Ovary (tissue), 9 donors: ENCODE measurements around the gene KIF11. TPM values are rescaled to one million over a fixed set of nuclear protein-coding genes. Genes with fewer than 3 reads are reported as not detected.

Source experiments
- DNase-seq, 5 donors: peaks; one replicate each; pipeline ENCODE4 v3.0.0-alpha.2; 2019 to 2020
- H3K27ac ChIP-seq, 2 donors: fragments of 200-600 bp; one replicate each; pipeline versions ENCODE4 v1.5.1 to v1.8.0; 2019 to 2022
- H3K27me3 ChIP-seq: fragments of 200-600 bp; one replicate; pipeline ENCODE4 v1.8.0; 2022
- H3K36me3 ChIP-seq: fragments of 200-600 bp; sonication (generic); one replicate; pipeline ENCODE4 v1.5.1; 2019
- H3K4me1 ChIP-seq: one replicate; pipeline ENCODE4 v1.8.1; 2013; ENCODE audit warnings: mild to moderate bottlenecking, moderate library complexity; ENCODE audit not compliant: insufficient read depth
- H3K4me3 ChIP-seq: fragments of 200-600 bp; sonication (generic); one replicate; pipeline ENCODE4 v1.5.1; 2017
- H3K9me3 ChIP-seq, 2 donors: fragments of 200-600 bp in 1 of 2; sonication (generic) in 1 of 2; one replicate each; pipeline versions ENCODE4 v1.5.1 to v1.8.1; 2013 to 2019; ENCODE audit warnings: mild to moderate bottlenecking in 1 of 2, moderate library complexity in 1 of 2
- EP300 ChIP-seq: sonication (generic); formaldehyde crosslinking; IDR thresholded peaks from one replicate; pipeline ENCODE4 v1.6.1; 2017; ENCODE audit warnings: antibody characterized with exemption
- POLR2A ChIP-seq: fragments of 450-650 bp; IDR thresholded peaks from one replicate; pipeline ENCODE4 v1.6.1; 2017; ENCODE audit warnings: antibody characterized with exemption, mild to moderate bottlenecking, moderate library complexity
- WGBS, 3 donors: extraction: QIAGEN DNeasy Blood & Tissue Kit in 1 of 3; methylation state at CpG; one replicate each; pipeline versions ENCODE4 v1.1.5 to v1.1.7; 2013 to 2017; 5-methylcytosine and 5-hydroxymethylcytosine counted together
- intact Hi-C, 4 donors: fragments of 100-400 bp; cut with DNase I; formaldehyde crosslinking; loops; one replicate each; pipeline versions ENCODE4 v1.11.0 to v1.15.1; 2022 to 2023
- polyA plus RNA-seq, 2 donors: library from polyadenylated mRNA; stranded (reverse); fragments of 200-250 nt in 1 of 2; fragments of 350-450 nt in 1 of 2; fragmentation: Illumina TruSeq in 1 of 2; extraction: RNeasy Lipid Tissue Mini Kit (QIAGEN cat#74804) in 1 of 2; gene quantifications; one replicate each; pipeline ENCODE4 v1.2.3, GENCODE V29; 2013 to 2014
- total RNA-seq, 7 donors: library from RNA; depleted of rRNA in 2 of 7; stranded (reverse); fragments of >200 nt in 2 of 7; fragmentation: NEBNext Ultra II Directional in 3 of 7; extraction: Animal tissue kit (Norgen Biotek cat#: 25700) in 3 of 7; gene quantifications; one replicate each; pipeline versions ENCODE4 v1.1.0 to v1.2.4, GENCODE V29; 2016 to 2023
- TF ChIP-seq, protein P1 (sequence below), 3 donors: fragments of 450-650 bp in 2 of 3; fragments of 200-600 bp in 1 of 3; IDR thresholded peaks; one replicate each; pipeline versions ENCODE4 v1.5.1 to v1.8.0; 2016 to 2022; ENCODE audit warnings: antibody characterized with exemption in 3 of 3, mild to moderate bottlenecking in 1 of 3
- donor health status: DM: no; HTN: no; CAD: no; lungs with moderate emphysema.
- donor health status: DM: no; HTN: no; CAD: no.
- donor health status: Bipolar disorder and iron deficiency.
- donor health status: DM: yes; HTN: yes; CAD: no.
- donor health status: DM: no; HTN: no; CAD: no.
- donor health status: DM: yes; HTN: yes; CAD: no.

KIF11 gene
- total and polyA plus RNA-seq, 9 donors: 0.23 to 2.3 (median 0.77) TPM

DNA sequence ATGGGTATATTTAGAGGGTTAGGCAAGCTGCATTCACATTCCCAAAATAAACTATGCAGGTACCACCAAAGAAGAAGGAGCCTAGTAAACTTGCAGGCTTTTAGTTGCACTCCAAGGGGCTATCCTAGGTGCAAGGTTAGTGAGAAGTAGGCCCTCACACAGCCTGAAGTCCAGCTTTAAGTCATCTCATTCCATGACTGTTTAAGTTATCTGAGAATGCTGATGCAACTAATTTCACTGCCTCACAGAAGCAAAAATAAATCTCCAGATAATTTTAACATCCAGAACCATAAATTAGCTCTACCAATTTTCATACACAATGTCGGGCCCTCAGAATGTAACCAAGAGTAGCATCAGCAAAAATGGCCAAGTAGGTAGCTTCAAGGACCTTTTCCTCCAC, 62.5 kb downstream of the KIF11 start:
- intact Hi-C loops: no loop called here
- DNase-seq: no peak
- H3K4me3 ChIP-seq: no peak overlapping the region
- H3K27ac ChIP-seq: no peak overlapping the region
- TF ChIP-seq, protein P1, sequence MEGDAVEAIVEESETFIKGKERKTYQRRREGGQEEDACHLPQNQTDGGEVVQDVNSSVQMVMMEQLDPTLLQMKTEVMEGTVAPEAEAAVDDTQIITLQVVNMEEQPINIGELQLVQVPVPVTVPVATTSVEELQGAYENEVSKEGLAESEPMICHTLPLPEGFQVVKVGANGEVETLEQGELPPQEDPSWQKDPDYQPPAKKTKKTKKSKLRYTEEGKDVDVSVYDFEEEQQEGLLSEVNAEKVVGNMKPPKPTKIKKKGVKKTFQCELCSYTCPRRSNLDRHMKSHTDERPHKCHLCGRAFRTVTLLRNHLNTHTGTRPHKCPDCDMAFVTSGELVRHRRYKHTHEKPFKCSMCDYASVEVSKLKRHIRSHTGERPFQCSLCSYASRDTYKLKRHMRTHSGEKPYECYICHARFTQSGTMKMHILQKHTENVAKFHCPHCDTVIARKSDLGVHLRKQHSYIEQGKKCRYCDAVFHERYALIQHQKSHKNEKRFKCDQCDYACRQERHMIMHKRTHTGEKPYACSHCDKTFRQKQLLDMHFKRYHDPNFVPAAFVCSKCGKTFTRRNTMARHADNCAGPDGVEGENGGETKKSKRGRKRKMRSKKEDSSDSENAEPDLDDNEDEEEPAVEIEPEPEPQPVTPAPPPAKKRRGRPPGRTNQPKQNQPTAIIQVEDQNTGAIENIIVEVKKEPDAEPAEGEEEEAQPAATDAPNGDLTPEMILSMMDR (IDR thresholded peaks at IDR 0.05): no peak
- no peak for TF ChIP-seq POLR2A
- no peaks in the 10 kb centered on the region for H3K9me3 ChIP-seq
- no peaks in the 10 kb centered on the region for H3K4me1 ChIP-seq
- no peaks in the 10 kb centered on the region for H3K36me3 ChIP-seq
- 70 to 73% (median 71%) methylated on average over 1 of the region's 1 CpG for WGBS, 3 donors
- H3K27me3 ChIP-seq: no peaks in the 10 kb centered on the region

DNA sequence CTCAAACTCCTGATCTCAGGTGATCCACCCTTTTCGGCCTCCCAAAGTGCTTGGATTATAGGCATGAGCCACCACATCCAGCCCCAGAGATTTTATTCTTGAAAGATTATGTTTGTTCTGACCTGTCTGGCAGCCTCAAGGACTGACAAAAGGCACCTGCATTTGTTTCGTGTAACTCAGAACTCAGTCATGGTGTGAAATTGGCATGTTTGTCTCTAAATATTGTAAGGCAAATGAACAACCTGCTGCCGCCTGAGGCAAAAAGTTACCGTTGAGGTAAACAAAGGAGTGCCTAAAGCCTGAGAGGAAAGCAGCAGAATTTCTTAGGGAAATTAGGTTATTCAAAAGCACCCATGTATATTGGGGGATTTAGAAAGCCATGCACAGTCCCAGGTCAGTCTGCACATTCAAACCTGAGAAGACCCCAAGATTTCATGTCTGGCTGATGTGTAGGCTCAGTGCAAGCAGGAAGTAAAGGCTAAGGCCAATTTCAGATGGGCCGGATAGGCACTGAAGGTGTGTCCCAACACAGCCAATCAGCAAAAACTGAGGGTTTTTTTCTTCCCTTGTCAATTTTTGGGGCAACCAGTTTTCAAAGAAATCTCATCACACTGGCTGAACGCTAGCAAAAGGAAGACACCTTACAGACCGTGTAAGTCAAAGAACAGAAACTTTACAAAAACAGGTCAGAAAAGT, 63.5 kb downstream of the KIF11 start:
- intact Hi-C loops: no loop called here
- no peaks in the 10 kb centered on the region for H3K36me3 ChIP-seq
- H3K27ac ChIP-seq: no peak overlapping the region
- H3K9me3 ChIP-seq: no peaks in the 10 kb centered on the region
- no peaks in the 10 kb centered on the region for H3K27me3 ChIP-seq
- no peaks in the 10 kb centered on the region for H3K4me1 ChIP-seq
- no peak overlapping the region for H3K4me3 ChIP-seq
- no peak for DNase-seq
- TF ChIP-seq EP300 (no peak), POLR2A (no peak)
- TF ChIP-seq, protein P1 (IDR thresholded peaks at IDR 0.05): no peak
- WGBS, 3 donors: 79 to 90% (median 81%) methylated on average over 7 of the region's 7 CpGs

DNA sequence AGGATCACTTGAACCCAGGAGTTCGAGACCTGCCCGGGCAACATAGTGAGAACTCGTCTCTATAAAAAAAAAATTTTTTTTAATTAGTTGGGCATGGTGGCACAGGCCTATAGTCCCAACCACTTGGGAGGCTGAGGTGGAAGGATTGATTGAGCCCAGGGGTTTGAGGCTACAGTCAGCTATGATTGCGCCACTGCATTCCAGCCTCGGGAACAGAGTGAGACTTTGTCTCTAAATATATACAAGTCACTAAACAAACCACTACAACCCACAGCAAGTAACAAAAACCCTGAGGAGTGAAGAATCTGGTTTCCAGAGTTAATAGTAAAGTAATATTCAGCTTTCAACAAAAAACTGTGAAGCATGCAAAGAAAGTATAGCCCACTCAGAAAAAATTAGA, 64.1 kb downstream of the KIF11 start:
- Histone ChIP-seq H3K36me3 (no peaks in the 10 kb centered on the region), H3K27me3 (no peaks in the 10 kb centered on the region), H3K4me1 (no peaks in the 10 kb centered on the region), H3K27ac (no peak overlapping the region), H3K4me3 (no peak overlapping the region), H3K9me3 (no peaks in the 10 kb centered on the region)
- WGBS, 3 donors: 84 to 92% (median 89%) methylated on average over 5 of the region's 5 CpGs
- DNase-seq: no peak
- intact Hi-C loops: no loop called here
- TF ChIP-seq POLR2A (no peak), EP300 (no peak)
- TF ChIP-seq, protein P1 (IDR thresholded peaks at IDR 0.05): no peak

DNA sequence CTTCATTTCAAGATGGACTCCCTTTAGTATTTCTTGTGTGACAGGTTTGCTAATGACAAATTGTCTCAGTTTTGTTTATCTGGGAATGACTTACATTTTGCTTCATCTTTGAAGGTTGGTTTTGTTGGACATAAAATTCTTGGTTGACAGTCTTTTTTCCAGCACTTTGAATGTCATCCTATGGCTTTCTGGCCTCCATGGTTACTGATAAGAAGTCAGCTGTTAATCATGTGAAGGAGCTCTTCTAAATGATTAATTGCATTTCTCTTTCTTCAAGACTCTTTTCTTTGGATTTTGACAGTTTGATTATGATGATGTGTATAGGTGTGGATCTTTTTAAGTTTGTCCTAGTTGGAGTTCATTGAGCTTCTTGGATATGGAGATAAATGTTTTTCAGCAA, 69.9 kb downstream of the KIF11 start:
- no peaks in the 10 kb centered on the region for H3K4me1 ChIP-seq
- H3K27me3 ChIP-seq: no peaks in the 10 kb centered on the region
- intact Hi-C loops: no loop called here
- DNase-seq: no peak
- H3K4me3 ChIP-seq: no peak overlapping the region
- no peaks in the 10 kb centered on the region for H3K9me3 ChIP-seq
- TF ChIP-seq EP300 (no peak), POLR2A (no peak)
- TF ChIP-seq, protein P1 (IDR thresholded peaks at IDR 0.05): no peak
- H3K27ac ChIP-seq: no peak overlapping the region
- H3K36me3 ChIP-seq: no peaks in the 10 kb centered on the region
